Pancreas (tissue), 10 donors: ENCODE measurements around the gene CLASP1. TPM values are rescaled to one million over a fixed set of nuclear protein-coding genes. Genes with fewer than 3 reads are reported as not detected.

Experiments
- ATAC-seq, 4 donors: fragments of 200-7000 bp; cut with Tn5 transposase; one replicate each; pipeline versions ENCODE4 v1.8.0 to v1.9.1; 2020; ENCODE audit warnings: mild to moderate bottlenecking in 4 of 4, moderate library complexity in 4 of 4
- DNase-seq, 6 donors: peaks; one replicate each; pipeline ENCODE4 v3.0.0-alpha.2; 2020
- FAIRE-seq: peaks from 2 replicates; lab custom pipeline; 2012; peaks lifted over from hg19 to GRCh38; lab: Jason Lieb, UNC
- H3K27ac ChIP-seq, 4 donors: fragments of 200-600 bp; sonication (generic); 1 replicate in 3 of 4; 2 replicates in 1 of 4; pipeline versions ENCODE4 v1.5.0 to v1.8.0; 2020
- H3K27me3 ChIP-seq, 4 donors: fragments of 200-600 bp; one replicate each; pipeline ENCODE4 v1.8.0; 2021
- H3K36me3 ChIP-seq, 3 donors: fragments of 200-600 bp; sonication (generic) in 1 of 3; one replicate each; pipeline versions ENCODE4 v1.5.0 to v1.8.0; 2020 to 2021
- H3K4me1 ChIP-seq, 3 donors: fragments of 200-600 bp; one replicate each; pipeline ENCODE4 v1.8.0; 2021
- H3K4me3 ChIP-seq, 4 donors: fragments of 200-600 bp; sonication (generic) in 2 of 4; one replicate each; pipeline versions ENCODE4 v1.5.0 to v1.8.0; 2020 to 2021
- H3K9me3 ChIP-seq, 4 donors: fragments of 200-600 bp; one replicate each; pipeline ENCODE4 v1.8.0; 2021
- CTCF ChIP-seq, 4 donors: fragments of 200-600 bp; sonication (generic) in 3 of 4; IDR thresholded peaks; one replicate each; pipeline versions ENCODE4 v1.5.0 to v1.8.0; 2021; ENCODE audit warnings: antibody characterized with exemption in 4 of 4
- WGBS, 2 donors: extraction: QIAGEN DNeasy Blood & Tissue Kit; methylation state at CpG; one replicate each; pipeline ENCODE4 v1.1.7; 2013; 5-methylcytosine and 5-hydroxymethylcytosine counted together
- intact Hi-C, 3 donors: fragments of 100-400 bp; cut with DNase I; formaldehyde crosslinking; loops; one replicate each; pipeline versions ENCODE4 v1.11.1 to v1.14.2; 2022
- polyA plus RNA-seq, 2 donors: library from polyadenylated mRNA; stranded (reverse); fragments of 200-250 nt; gene quantifications; one replicate each; pipeline ENCODE4 v1.2.3, GENCODE V29; 2013
- total RNA-seq, 6 donors: library from RNA; stranded (reverse); fragmentation: NEBNext Ultra II Directional in 4 of 6; extraction: Animal tissue kit (Norgen Biotek cat#: 25700) in 4 of 6; gene quantifications; one replicate each; pipeline versions ENCODE4 v1.2.1 to v1.2.4, GENCODE V29; 2021 to 2023
- donor health status: healthy with polysubstance abuse.
- donor health status: DM: no; HTN: no; CAD: no; lungs with moderate emphysema.
- donor health status: DM: no; HTN: no; CAD: no.
- donor health status: control.
- donor health status: control.
- donor health status: Bipolar disorder and iron deficiency.
- donor health status: DM: yes; HTN: yes; CAD: no.
- donor health status: DM: no; HTN: no; CAD: no.
- donor health status: DM: no; HTN: no; CAD: no.
- donor health status: DM: yes; HTN: yes; CAD: no.

CLASP1 gene
- total and polyA plus RNA-seq, 8 donors = 8.9 to 34.5 (median 21.3) TPM

GRCh38 chr2:121579309-121579708, 70.0 kb downstream of the CLASP1 start:
- no peaks in the 10 kb centered on the region for H3K36me3 ChIP-seq
- ATAC-seq (no peak), FAIRE-seq (no peak), DNase-seq (no peak)
- TF ChIP-seq CTCF (IDR thresholded peaks at IDR 0.05) = no peak
- intact Hi-C loops = no loop called here
- H3K9me3 ChIP-seq = no peaks in the 10 kb centered on the region
- no peak overlapping the region for H3K27ac ChIP-seq
- peaks cover 0 to 5% (median 4%) of the 10 kb centered on the region in 3 donors for H3K4me1 ChIP-seq
- no peaks in the 10 kb centered on the region for H3K27me3 ChIP-seq
- no peak overlapping the region for H3K4me3 ChIP-seq
- WGBS, 2 donors = 91 to 92% methylated on average over 3 of the region's 3 CpGs

- TF ChIP-seq CTCF (IDR thresholded peaks at IDR 0.05) = no peak
- no peak overlapping the region for H3K4me3 ChIP-seq
- peaks cover 0 to 5% (median 4%) of the 10 kb centered on the region in 3 donors for H3K4me1 ChIP-seq
- no peak overlapping the region for H3K27ac ChIP-seq
- H3K36me3 ChIP-seq = no peaks in the 10 kb centered on the region
- intact Hi-C loops = no loop called here
- DNase-seq (no peak), ATAC-seq (no peak), FAIRE-seq (no peak)
- 83 to 91% methylated on average over 1 of the region's 1 CpG for WGBS, 2 donors
- H3K27me3 ChIP-seq = no peaks in the 10 kb centered on the region
- no peaks in the 10 kb centered on the region for H3K9me3 ChIP-seq
These were observed 71.9 kb downstream of the CLASP1 start for GRCh38 chr2:121577381-121577780.

GRCh38 chr2:121576263-121576662, 73.0 kb downstream of the CLASP1 start:
- Histone ChIP-seq H3K4me3 (no peak overlapping the region), H3K4me1 (peaks cover 0 to 5% (median 4%) of the 10 kb centered on the region in 3 donors), H3K36me3 (no peaks in the 10 kb centered on the region), H3K27ac (no peak overlapping the region), H3K27me3 (no peaks in the 10 kb centered on the region), H3K9me3 (no peaks in the 10 kb centered on the region)
- 81 to 85% methylated on average over 1 of the region's 1 CpG for WGBS, 2 donors
- FAIRE-seq (no peak), ATAC-seq (no peak), DNase-seq (no peak)
- intact Hi-C loops = no loop called here
- TF ChIP-seq CTCF (IDR thresholded peaks at IDR 0.05) = no peak

- Histone ChIP-seq H3K4me3 (no peak overlapping the region), H3K27me3 (no peaks in the 10 kb centered on the region), H3K9me3 (no peaks in the 10 kb centered on the region), H3K27ac (no peak overlapping the region), H3K36me3 (no peaks in the 10 kb centered on the region), H3K4me1 (peaks cover 0 to 4% (median 3%) of the 10 kb centered on the region in 3 donors)
- no peak for FAIRE-seq
- intact Hi-C loops = no loop called here
- 94 to 97% methylated on average over 3 of the region's 3 CpGs for WGBS, 2 donors
- TF ChIP-seq CTCF (IDR thresholded peaks at IDR 0.05) = no peak
- DNase-seq = no peak
- ATAC-seq = no peak
These were observed 73.5 kb downstream of the CLASP1 start for GRCh38 chr2:121575800-121576199.

- whole genome bisulfite sequencing, 2 donors = 45 to 60% methylated on average over 2 of the region's 2 CpGs
These were observed 78.6 kb downstream of the CLASP1 start for GRCh38 chr2:121570667-121571055.

More at GRCh38 chr2:121570667-121571055, 78.6 kb downstream of the CLASP1 start:
- no peak for TF ChIP-seq CTCF (IDR thresholded peaks at IDR 0.05)
- Histone ChIP-seq H3K4me1 (no peaks in the 10 kb centered on the region), H3K27me3 (no peaks in the 10 kb centered on the region), H3K27ac (no peak overlapping the region), H3K9me3 (no peaks in the 10 kb centered on the region), H3K4me3 (no peak overlapping the region), H3K36me3 (no peaks in the 10 kb centered on the region)
- no peak for DNase-seq
- ATAC-seq = no peak
- no peak for FAIRE-seq
- intact Hi-C loops = no loop called here
